Colonic mucosa (tissue), 4 donors: ENCODE measurements around the gene UCMA. TPM values are rescaled to one million over a fixed set of nuclear protein-coding genes. Genes with fewer than 3 reads are reported as not detected.

Experiments used
- DNase-seq: peaks from one replicate; pipeline ENCODE4 v3.0.0-alpha.2; 2020
- H3K27ac ChIP-seq: fragments of 200-600 bp; one replicate; pipeline ENCODE4 v1.8.0; 2021
- H3K27me3 ChIP-seq: fragments of 200-600 bp; one replicate; pipeline ENCODE4 v1.8.0; 2021
- H3K36me3 ChIP-seq: fragments of 200-600 bp; one replicate; pipeline ENCODE4 v1.8.0; 2021
- H3K4me1 ChIP-seq: fragments of 200-600 bp; one replicate; pipeline ENCODE4 v1.8.0; 2021; ENCODE audit warnings: mild to moderate bottlenecking
- H3K4me3 ChIP-seq: fragments of 200-600 bp; one replicate; pipeline ENCODE4 v1.8.0; 2021
- H3K9ac ChIP-seq, 2 donors: one replicate each; pipeline ENCODE4 v1.7.0; 2013; ENCODE audit warnings: control low read depth in 2 of 2, low read depth in 2 of 2, low read length in 2 of 2
- H3K9me3 ChIP-seq: fragments of 200-600 bp; one replicate; pipeline ENCODE4 v1.8.0; 2021
- CTCF ChIP-seq: fragments of 200-600 bp; IDR thresholded peaks from one replicate; pipeline ENCODE4 v1.8.0; 2022; ENCODE audit warnings: antibody characterized with exemption, mild to moderate bottlenecking
- intact Hi-C: fragments of 100-400 bp; cut with DNase I; formaldehyde crosslinking; loops from one replicate; pipeline ENCODE4 v1.14.1; 2022
- total RNA-seq, 2 donors: library from RNA; stranded (reverse); fragmentation: NEBNext Ultra II Directional in 1 of 2; extraction: Animal tissue kit (Norgen Biotek cat#: 25700) in 1 of 2; gene quantifications; one replicate each; pipeline ENCODE4 v1.2.1, GENCODE V29; 2021
- donor health status: healthy.
- donor health status: DM: no; HTN: no; CAD: no.
- donor health status: DM: no; HTN: no; CAD: no.

UCMA gene
- total RNA-seq, 2 donors from 2014 or later, result not detected

- DNase-seq, result no peak
- intact Hi-C loops, result no loop called here
Observed at GRCh38 chr10:13231808-13232207, 2.4 kb downstream of the UCMA start.

GRCh38 chr10:13231190-13231589 lies 3.0 kb downstream of the UCMA start:
- TF ChIP-seq CTCF, result no peak
- Histone ChIP-seq H3K4me1 (no peaks in the 10 kb centered on the region), H3K36me3 (no peaks in the 10 kb centered on the region), H3K9me3 (no peaks in the 10 kb centered on the region), H3K27ac (no peak overlapping the region), H3K4me3 (no peak overlapping the region), H3K27me3 (no peaks in the 10 kb centered on the region), H3K9ac (no peak overlapping the region)
- no peak for DNase-seq
- intact Hi-C loops, result no loop called here

More at GRCh38 chr10:13231808-13232207, 2.4 kb downstream of the UCMA start:
- Histone ChIP-seq H3K36me3 (no peaks in the 10 kb centered on the region), H3K4me3 (no peak overlapping the region), H3K9me3 (no peaks in the 10 kb centered on the region), H3K27ac (no peak overlapping the region), H3K9ac (no peak overlapping the region), H3K4me1 (no peaks in the 10 kb centered on the region), H3K27me3 (no peaks in the 10 kb centered on the region)
- no peak for TF ChIP-seq CTCF

GRCh38 chr10:13227031-13227430 lies 7.1 kb downstream of the UCMA start:
- Histone ChIP-seq H3K9ac (no peak overlapping the region), H3K9me3 (no peaks in the 10 kb centered on the region), H3K27me3 (no peaks in the 10 kb centered on the region), H3K36me3 (no peaks in the 10 kb centered on the region), H3K4me3 (no peak overlapping the region), H3K27ac (no peak overlapping the region), H3K4me1 (no peaks in the 10 kb centered on the region)
- intact Hi-C loops, result no loop called here
- no peak for TF ChIP-seq CTCF
- no peak for DNase-seq

GRCh38 chr10:13225601-13226000 lies 8.6 kb downstream of the UCMA start:
- no peaks in the 10 kb centered on the region for H3K36me3 ChIP-seq
- DNase-seq, result no peak
- no peak overlapping the region for H3K9ac ChIP-seq
- no peaks in the 10 kb centered on the region for H3K27me3 ChIP-seq
- TF ChIP-seq CTCF, result no peak
- H3K27ac ChIP-seq, result no peak overlapping the region
- H3K9me3 ChIP-seq, result no peaks in the 10 kb centered on the region
- intact Hi-C loops, result no loop called here
- no peak overlapping the region for H3K4me3 ChIP-seq
- no peaks in the 10 kb centered on the region for H3K4me1 ChIP-seq

- no peak for TF ChIP-seq CTCF
- Histone ChIP-seq H3K9me3 (no peaks in the 10 kb centered on the region), H3K4me1 (no peaks in the 10 kb centered on the region), H3K27me3 (no peaks in the 10 kb centered on the region), H3K9ac (no peak overlapping the region), H3K4me3 (no peak overlapping the region), H3K36me3 (no peaks in the 10 kb centered on the region), H3K27ac (no peak overlapping the region)
- intact Hi-C loops, result no loop called here
- no peak for DNase-seq
Observed at GRCh38 chr10:13224210-13224995, 9.8 kb downstream of the UCMA start.
